Glutamatergic neuron (in vitro differentiated cells): ENCODE measurements around the gene CTNND2. TPM values are rescaled to one million over a fixed set of nuclear protein-coding genes. Genes with fewer than 3 reads are reported as not detected.

Experiments used
- DNase-seq: peaks from one replicate; pipeline ENCODE4 v3.0.0; 2022
- H3K27ac Mint-ChIP-seq: one replicate; pipeline ENCODE4 v1.8.0; 2020; ENCODE audit warnings: mild to moderate bottlenecking, mixed read lengths, inconsistent platforms; ENCODE audit not compliant: unreplicated experiment
- H3K27me3 Mint-ChIP-seq: one replicate; pipeline ENCODE4 v1.8.0; 2020; ENCODE audit warnings: mild to moderate bottlenecking, moderate library complexity, mixed read lengths, inconsistent platforms; ENCODE audit not compliant: unreplicated experiment
- H3K36me3 Mint-ChIP-seq: one replicate; pipeline ENCODE4 v1.8.0; 2020; ENCODE audit warnings: mild to moderate bottlenecking, mixed read lengths, inconsistent platforms; ENCODE audit not compliant: unreplicated experiment
- H3K4me1 Mint-ChIP-seq: one replicate; pipeline ENCODE4 v1.8.0; 2020; ENCODE audit warnings: mild to moderate bottlenecking, low read depth, mixed read lengths, inconsistent platforms; ENCODE audit not compliant: unreplicated experiment
- H3K4me3 Mint-ChIP-seq: one replicate; pipeline ENCODE4 v1.8.0; 2020; ENCODE audit warnings: mild to moderate bottlenecking, mixed read lengths, inconsistent platforms; ENCODE audit not compliant: unreplicated experiment
- H3K9me3 Mint-ChIP-seq: one replicate; pipeline ENCODE4 v1.8.0; 2020; ENCODE audit warnings: mild to moderate bottlenecking, moderate library complexity, mixed read lengths, inconsistent platforms; ENCODE audit not compliant: unreplicated experiment
- total RNA-seq: library from RNA; stranded (reverse); fragmentation: NEBNext Ultra II Directional; extraction: Animal tissue kit (Norgen Biotek cat#: 25700); gene quantifications from one replicate; pipeline ENCODE4 v1.2.1, GENCODE V29; 2021; ENCODE audit not compliant: unreplicated experiment
- TF ChIP-seq, protein P1 (sequence below): fragments of 200-600 bp; sonication (generic); IDR thresholded peaks from one replicate; pipeline ENCODE4 v1.5.0; 2021; ENCODE audit not compliant: partially characterized antibody, unreplicated experiment

The CTNND2 gene
- total RNA-seq, 1 donor from 2014 or later: 134 TPM

- no peaks in the 10 kb centered on the region for H3K4me1 Mint-ChIP-seq
- TF ChIP-seq, protein P1, sequence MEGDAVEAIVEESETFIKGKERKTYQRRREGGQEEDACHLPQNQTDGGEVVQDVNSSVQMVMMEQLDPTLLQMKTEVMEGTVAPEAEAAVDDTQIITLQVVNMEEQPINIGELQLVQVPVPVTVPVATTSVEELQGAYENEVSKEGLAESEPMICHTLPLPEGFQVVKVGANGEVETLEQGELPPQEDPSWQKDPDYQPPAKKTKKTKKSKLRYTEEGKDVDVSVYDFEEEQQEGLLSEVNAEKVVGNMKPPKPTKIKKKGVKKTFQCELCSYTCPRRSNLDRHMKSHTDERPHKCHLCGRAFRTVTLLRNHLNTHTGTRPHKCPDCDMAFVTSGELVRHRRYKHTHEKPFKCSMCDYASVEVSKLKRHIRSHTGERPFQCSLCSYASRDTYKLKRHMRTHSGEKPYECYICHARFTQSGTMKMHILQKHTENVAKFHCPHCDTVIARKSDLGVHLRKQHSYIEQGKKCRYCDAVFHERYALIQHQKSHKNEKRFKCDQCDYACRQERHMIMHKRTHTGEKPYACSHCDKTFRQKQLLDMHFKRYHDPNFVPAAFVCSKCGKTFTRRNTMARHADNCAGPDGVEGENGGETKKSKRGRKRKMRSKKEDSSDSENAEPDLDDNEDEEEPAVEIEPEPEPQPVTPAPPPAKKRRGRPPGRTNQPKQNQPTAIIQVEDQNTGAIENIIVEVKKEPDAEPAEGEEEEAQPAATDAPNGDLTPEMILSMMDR: no peak
- no peak overlapping the region for H3K27ac Mint-ChIP-seq
- DNase-seq: no peak
- peaks cover 24% of the 10 kb centered on the region for H3K36me3 Mint-ChIP-seq
- no peaks in the 10 kb centered on the region for H3K27me3 Mint-ChIP-seq
- no peak overlapping the region for H3K4me3 Mint-ChIP-seq
- H3K9me3 Mint-ChIP-seq: no peaks in the 10 kb centered on the region
Measured at GRCh38 chr5:10974850-10975249, 929.4 kb downstream of the CTNND2 start.

DNA sequence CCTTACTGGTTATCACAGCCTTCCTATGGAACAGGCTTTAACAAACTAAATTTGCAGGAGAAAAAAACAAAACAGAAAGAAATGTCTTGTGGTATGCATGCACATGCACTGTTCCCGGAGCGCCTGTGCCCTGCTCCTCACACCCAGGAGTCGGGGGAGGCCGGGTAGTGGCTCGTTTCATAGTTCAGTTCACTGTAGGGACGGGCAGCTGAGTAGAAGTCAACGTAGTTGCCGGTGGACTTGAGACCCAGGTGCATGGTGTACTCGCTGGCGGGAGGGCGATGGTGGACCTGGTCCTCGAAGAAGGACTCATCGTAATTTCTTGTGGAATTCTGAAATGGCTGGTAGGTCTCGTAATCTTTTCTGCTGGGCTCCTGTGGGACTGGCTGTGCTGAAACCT lies 930.9 kb downstream of the CTNND2 start:
- no peak for DNase-seq
- Mint-ChIP-seq H3K4me1 (no peaks in the 10 kb centered on the region), H3K36me3 (peaks cover 19% of the 10 kb centered on the region), H3K27ac (no peak overlapping the region), H3K4me3 (no peak overlapping the region), H3K9me3 (no peaks in the 10 kb centered on the region), H3K27me3 (peaks cover 1% of the 10 kb centered on the region)
- TF ChIP-seq, protein P1: no peak

GRCh38 chr5:10969684-10970180 lies 934.5 kb downstream of the CTNND2 start:
- DNase-seq: no peak

GRCh38 chr5:10964806-10965205 lies 939.4 kb downstream of the CTNND2 start:
- H3K4me3 Mint-ChIP-seq: no peak overlapping the region
- DNase-seq: peak; percentile 29
- H3K27ac Mint-ChIP-seq: no peak overlapping the region
- H3K4me1 Mint-ChIP-seq: no peaks in the 10 kb centered on the region
- no peaks in the 10 kb centered on the region for H3K9me3 Mint-ChIP-seq
- peaks cover 3% of the 10 kb centered on the region for H3K27me3 Mint-ChIP-seq
- H3K36me3 Mint-ChIP-seq: peaks cover 8% of the 10 kb centered on the region
- TF ChIP-seq, protein P1: no peak

More at GRCh38 chr5:10969684-10970180, 934.5 kb downstream of the CTNND2 start:
- no peaks in the 10 kb centered on the region for H3K9me3 Mint-ChIP-seq
- H3K27me3 Mint-ChIP-seq: peaks cover 3% of the 10 kb centered on the region
- H3K4me3 Mint-ChIP-seq: no peak overlapping the region
- H3K27ac Mint-ChIP-seq: no peak overlapping the region
- H3K4me1 Mint-ChIP-seq: no peaks in the 10 kb centered on the region
- peaks cover 16% of the 10 kb centered on the region for H3K36me3 Mint-ChIP-seq
- TF ChIP-seq, protein P1: no peak

GRCh38 chr5:10958728-10959127 lies 945.5 kb downstream of the CTNND2 start:
- H3K36me3 Mint-ChIP-seq: peaks cover 4% of the 10 kb centered on the region
- peaks cover 1% of the 10 kb centered on the region for H3K9me3 Mint-ChIP-seq
- TF ChIP-seq, protein P1: no peak
- H3K27ac Mint-ChIP-seq: no peak overlapping the region
- H3K27me3 Mint-ChIP-seq: no peaks in the 10 kb centered on the region
- no peak for DNase-seq
- H3K4me3 Mint-ChIP-seq: no peak overlapping the region
- no peaks in the 10 kb centered on the region for H3K4me1 Mint-ChIP-seq
